ENCODE results near the gene LLGL2.

The LLGL2 gene

DNA sequence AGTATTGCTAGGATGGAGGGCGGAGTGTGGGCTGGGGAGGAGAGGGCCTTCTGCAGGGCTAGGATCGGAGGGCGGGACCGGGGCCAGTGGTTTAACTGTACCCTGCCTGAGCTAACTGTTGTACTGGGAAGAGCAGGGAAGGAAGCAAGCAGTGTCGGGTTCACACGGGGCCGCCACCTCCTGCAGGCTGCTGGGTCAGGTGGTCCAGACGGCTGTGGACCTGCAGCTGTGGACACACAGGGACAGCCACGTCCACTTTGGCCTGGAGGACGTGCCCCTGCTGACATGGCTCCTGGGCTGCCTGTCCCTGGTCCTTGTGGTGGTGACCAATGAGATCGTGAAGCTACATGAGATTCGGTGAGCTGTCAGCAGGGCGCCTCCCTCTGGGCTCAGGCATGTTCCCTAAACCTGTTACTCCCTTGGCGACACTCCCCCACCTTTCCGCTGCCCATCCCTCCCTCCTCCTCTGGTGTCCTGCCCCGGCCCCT is 26.7 kb upstream of the LLGL2 start:
- TF ChIP-seq, protein P1, sequence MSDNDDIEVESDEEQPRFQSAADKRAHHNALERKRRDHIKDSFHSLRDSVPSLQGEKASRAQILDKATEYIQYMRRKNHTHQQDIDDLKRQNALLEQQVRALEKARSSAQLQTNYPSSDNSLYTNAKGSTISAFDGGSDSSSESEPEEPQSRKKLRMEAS (IDR thresholded peaks at IDR 0.05; ENCODE audit: low read depth, low read length), result no peak
- TF ChIP-seq MYC (IDR thresholded peaks at IDR 0.05; ENCODE audit: low read depth, low read length) (no peak), POLR2A (IDR thresholded peaks at IDR 0.05; ENCODE audit: extremely low read depth, insufficient read length) (no peak)
- TF ChIP-seq, protein P2, sequence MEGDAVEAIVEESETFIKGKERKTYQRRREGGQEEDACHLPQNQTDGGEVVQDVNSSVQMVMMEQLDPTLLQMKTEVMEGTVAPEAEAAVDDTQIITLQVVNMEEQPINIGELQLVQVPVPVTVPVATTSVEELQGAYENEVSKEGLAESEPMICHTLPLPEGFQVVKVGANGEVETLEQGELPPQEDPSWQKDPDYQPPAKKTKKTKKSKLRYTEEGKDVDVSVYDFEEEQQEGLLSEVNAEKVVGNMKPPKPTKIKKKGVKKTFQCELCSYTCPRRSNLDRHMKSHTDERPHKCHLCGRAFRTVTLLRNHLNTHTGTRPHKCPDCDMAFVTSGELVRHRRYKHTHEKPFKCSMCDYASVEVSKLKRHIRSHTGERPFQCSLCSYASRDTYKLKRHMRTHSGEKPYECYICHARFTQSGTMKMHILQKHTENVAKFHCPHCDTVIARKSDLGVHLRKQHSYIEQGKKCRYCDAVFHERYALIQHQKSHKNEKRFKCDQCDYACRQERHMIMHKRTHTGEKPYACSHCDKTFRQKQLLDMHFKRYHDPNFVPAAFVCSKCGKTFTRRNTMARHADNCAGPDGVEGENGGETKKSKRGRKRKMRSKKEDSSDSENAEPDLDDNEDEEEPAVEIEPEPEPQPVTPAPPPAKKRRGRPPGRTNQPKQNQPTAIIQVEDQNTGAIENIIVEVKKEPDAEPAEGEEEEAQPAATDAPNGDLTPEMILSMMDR (IDR thresholded peaks at IDR 0.05; ENCODE audit: low read depth, low read length), result no peak
- peak; percentile 22 for DNase-seq (ENCODE audit: low read depth)
- no peak overlapping the region for H3K4me3 ChIP-seq (ENCODE audit: low read depth, low read length)

DNA sequence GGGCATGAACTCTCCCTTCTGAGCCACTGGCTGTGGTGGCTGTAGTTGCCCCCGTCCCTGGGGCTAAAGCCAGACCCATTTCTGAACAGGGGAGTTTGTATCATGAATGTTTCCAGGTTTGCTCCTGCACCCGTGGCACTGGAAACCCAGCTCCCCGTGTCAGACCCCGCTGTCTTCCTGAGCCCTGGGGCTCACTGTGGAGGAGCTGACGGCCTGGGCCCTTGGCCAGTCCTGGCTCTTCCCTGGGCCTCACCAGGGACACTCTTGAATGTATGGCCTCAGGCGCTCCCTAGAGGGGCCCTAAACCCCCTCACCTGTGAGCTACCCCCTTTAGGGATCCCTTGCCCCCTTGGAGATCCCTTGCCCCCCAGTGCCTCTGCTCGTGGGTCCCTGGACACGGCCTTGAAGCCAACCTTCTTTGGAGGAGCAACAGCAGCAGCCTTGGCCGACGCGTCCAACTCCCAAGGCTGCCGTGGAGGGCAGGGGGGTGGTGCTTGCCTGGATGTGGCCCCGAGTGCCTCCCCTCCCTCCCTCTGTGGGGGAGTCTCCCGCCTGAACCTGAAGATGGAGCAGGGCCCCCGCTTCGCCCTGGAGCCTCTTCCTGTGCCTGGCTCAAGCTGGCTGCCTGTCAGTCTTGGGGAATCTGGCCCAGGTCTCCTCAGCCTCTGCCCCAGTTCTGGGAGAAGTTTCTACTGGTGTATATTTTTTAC is 26.0 kb upstream of the LLGL2 start:
- peak; percentile 28 for DNase-seq (ENCODE audit: low read depth)
- TF ChIP-seq POLR2A (IDR thresholded peaks at IDR 0.05; ENCODE audit: extremely low read depth, insufficient read length), result no peak
- TF ChIP-seq MYC (IDR thresholded peaks at IDR 0.05; ENCODE audit: low read depth, low read length), result no peak
- TF ChIP-seq, protein P2 (IDR thresholded peaks at IDR 0.05; ENCODE audit: low read depth, low read length), result no peak
- TF ChIP-seq, protein P1 (IDR thresholded peaks at IDR 0.05; ENCODE audit: low read depth, low read length), result no peak
- no peak overlapping the region for H3K4me3 ChIP-seq (ENCODE audit: low read depth, low read length)

DNA sequence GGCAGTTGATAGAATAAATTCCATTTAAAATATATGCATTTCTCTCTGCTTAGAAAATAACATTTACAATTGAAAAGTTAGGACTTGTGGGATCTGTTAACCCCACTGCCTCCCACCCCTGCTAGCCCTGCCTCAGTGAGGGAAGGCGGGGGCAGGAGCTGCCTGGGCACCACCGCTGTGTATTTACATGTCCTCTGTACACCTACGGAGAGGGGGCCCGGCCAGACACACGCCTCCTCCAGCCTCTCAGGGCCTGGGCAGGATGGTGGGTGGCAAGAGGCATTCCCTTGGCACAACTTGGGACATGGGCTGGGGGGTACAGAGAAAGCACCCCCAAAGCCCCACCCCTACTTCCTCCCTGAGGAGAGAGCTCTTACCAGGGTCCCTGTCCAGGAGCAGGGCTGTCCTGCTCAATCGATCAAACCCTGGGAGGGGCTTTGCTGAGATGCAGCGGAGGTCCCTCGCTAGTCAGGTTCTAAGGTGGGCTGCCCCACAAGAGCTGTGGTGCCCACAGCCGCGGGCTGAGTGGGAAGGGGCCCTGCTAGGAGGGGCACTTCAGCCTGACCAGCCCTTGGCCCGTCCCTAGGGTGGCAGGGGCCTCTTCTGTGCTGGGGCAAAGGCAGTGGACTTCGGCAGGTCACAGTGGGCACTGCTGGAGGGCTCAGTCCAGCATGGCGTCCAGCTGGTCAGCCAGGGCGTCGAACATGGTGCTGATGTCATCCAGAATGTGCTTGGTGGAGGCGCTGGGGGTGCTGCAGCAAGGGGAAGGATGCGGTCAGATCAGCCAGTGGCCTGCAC is 24.9 kb upstream of the LLGL2 start:
- H3K4me3 ChIP-seq (ENCODE audit: low read depth, low read length), result no peak overlapping the region
- DNase-seq (ENCODE audit: low read depth), result no peak
- TF ChIP-seq POLR2A (IDR thresholded peaks at IDR 0.05; ENCODE audit: extremely low read depth, insufficient read length) (no peak), MYC (IDR thresholded peaks at IDR 0.05; ENCODE audit: low read depth, low read length) (no peak)

DNA sequence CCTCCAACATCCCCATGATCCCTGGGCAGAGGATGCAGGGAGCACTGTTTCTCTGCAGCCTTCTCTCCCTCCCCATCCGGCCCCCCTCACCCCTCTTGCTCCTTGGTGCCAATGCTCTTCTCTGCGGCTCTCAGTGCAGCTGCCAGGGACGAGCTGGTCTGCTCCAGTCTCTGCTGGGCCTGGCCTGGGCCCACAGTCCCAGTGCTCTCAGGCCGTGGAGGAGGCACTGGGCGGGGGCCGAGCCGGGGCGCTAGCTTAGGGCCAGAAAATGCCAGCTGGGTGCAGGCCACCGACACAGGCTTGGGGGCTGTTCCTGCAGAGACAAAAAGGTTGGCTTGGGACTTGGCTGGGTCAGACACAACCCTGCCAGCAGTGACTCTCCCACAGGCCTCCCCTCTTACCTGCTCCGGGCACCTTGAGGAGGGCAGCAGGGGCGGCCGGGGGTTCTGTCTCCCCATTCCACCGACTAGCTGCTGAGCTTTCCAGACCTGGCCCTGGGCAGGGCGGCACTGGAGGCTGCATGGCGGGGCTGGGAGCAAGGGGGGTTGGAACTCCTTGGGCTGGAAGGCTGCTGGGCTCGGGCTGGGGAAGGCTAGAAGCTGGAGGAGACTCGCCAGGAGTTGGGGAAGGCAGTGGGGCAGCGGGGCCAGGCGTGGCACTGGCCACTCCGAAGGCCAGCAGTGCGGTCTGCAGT is 24.0 kb upstream of the LLGL2 start:
- no peak overlapping the region for H3K4me3 ChIP-seq (ENCODE audit: low read depth, low read length)
- TF ChIP-seq, protein P1 (IDR thresholded peaks at IDR 0.05; ENCODE audit: low read depth, low read length), result no peak
- TF ChIP-seq MYC (IDR thresholded peaks at IDR 0.05; ENCODE audit: low read depth, low read length) (no peak), POLR2A (IDR thresholded peaks at IDR 0.05; ENCODE audit: extremely low read depth, insufficient read length) (no peak)
- DNase-seq (ENCODE audit: low read depth), result no peak

DNA sequence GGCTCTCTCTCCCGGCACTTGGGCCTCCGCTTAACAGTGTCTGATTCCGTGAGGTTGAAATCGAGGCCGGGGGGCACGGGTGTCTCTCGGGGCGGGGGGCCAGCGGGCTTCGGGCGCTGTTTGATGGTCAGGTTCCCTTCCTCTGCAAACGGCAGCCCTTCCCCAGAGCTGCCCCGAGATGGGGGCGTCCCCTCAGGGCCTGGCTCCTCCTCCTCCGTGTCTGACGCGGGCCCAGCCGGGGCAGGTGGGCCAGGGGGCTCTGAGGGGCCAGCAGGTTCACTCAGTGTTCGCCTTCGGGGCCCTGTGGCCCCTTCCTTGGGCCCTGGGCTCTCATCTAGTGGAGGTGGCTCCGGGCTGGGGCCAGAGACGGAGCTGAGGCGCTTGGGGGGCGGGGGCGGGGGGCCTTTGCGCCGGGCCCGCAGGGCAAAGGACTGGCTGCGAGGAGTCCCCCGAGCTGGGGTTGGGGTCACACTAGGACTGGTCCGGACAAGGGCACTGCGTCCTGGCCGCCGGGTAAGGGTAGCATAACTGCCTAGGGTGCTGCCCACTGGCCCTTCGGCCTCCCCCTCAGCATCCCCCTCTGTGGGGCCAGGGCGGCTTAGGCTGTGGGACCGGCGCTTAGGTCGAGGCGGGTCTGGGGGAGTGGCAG is 23.3 kb upstream of the LLGL2 start:
- no peak overlapping the region for H3K4me3 ChIP-seq (ENCODE audit: low read depth, low read length)
- TF ChIP-seq, protein P2 (IDR thresholded peaks at IDR 0.05; ENCODE audit: low read depth, low read length), result no peak
- TF ChIP-seq POLR2A (IDR thresholded peaks at IDR 0.05; ENCODE audit: extremely low read depth, insufficient read length) (no peak), MYC (IDR thresholded peaks at IDR 0.05; ENCODE audit: low read depth, low read length) (no peak)
- TF ChIP-seq, protein P1 (IDR thresholded peaks at IDR 0.05; ENCODE audit: low read depth, low read length), result no peak
- no peak for DNase-seq (ENCODE audit: low read depth)

DNA sequence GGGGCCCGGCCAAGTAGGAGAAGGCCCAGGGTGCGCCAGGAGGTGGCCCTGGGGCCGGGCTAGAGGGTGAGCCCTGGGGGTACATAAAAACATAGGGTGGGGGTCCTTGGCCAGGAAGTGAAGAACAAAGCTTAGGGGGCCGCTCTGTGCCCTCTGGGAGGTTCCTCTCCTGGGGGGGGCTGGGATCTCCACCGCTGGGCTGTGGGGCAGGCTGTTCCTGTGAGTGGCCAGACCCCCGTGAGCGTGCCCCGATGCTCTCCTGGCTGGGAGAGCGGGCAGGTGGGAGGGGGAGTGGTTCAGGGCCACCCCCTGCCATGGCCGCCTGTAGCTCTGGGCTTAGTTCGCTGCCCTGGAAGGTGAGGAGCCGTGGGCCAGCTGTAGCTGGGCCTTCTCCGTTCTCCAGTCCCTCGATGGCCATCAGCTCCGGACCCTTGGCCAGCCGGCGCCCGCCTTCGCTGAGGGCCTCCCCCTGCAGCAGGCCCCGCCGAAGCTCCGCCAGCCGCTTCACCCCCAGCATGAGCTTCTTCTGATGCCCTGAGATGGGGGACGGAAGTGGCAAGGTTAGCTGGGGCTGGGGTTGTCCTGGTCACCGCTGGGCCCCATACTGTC is 22.7 kb upstream of the LLGL2 start:
- TF ChIP-seq, protein P2 (IDR thresholded peaks at IDR 0.05; ENCODE audit: low read depth, low read length), result no peak
- TF ChIP-seq MYC (IDR thresholded peaks at IDR 0.05; ENCODE audit: low read depth, low read length), result no peak
- TF ChIP-seq POLR2A (IDR thresholded peaks at IDR 0.05; ENCODE audit: extremely low read depth, insufficient read length), result no peak
- TF ChIP-seq, protein P1 (IDR thresholded peaks at IDR 0.05; ENCODE audit: low read depth, low read length), result no peak
- no peak overlapping the region for H3K4me3 ChIP-seq (ENCODE audit: low read depth, low read length)
- DNase-seq (ENCODE audit: low read depth), result no peak

All from NB4 (cell line).